DOHH2 (cell line): ENCODE data around the gene RBFOX1.

Experiments used
- CTCF ChIP-seq: fragments of 200-600 bp; sonication (generic); IDR thresholded peaks from one replicate; pipeline ENCODE4 v1.5.1; 2014; ENCODE audit warnings: antibody characterized with exemption, mild to moderate bottlenecking, low read depth, low read length; ENCODE audit not compliant: poor library complexity, severe bottlenecking
- EZH2phosphoT487 ChIP-seq: fragments of 200-600 bp; sonication (generic); IDR thresholded peaks from 2 replicates; pipeline ENCODE4 v1.6.1; 2017; ENCODE audit warnings: borderline replicate concordance, mild to moderate bottlenecking, antibody characterized with exemption, low read length, moderate library complexity, mixed read lengths

GRCh38 chr16:7644811-7645210 lies 312.2 kb downstream of the RBFOX1 start:
- no peak for TF ChIP-seq CTCF
- TF ChIP-seq EZH2phosphoT487 = no peak
